ENCODE results near the gene MVB12B.
A peak's percentile ranks its signal among the peaks of the same experiment; 100 is the strongest.

The MVB12B gene

GRCh38 chr9:126499005-126499910, 172.6 kb downstream of the MVB12B start:
- H3K4me3 ChIP-seq (ENCODE audit: low read length): peak overlapping the region; percentile 58
- DNase-seq (ENCODE audit: low read depth): peak; percentile 11
- TF ChIP-seq CTCF (conservative IDR thresholded peaks at IDR 0.05; ENCODE audit: low read length): peak; percentile 76

GRCh38 chr9:126499911-126500599, 173.4 kb downstream of the MVB12B start:
- no peak for DNase-seq (ENCODE audit: low read depth)
- TF ChIP-seq CTCF (conservative IDR thresholded peaks at IDR 0.05; ENCODE audit: low read length): no peak
- H3K4me3 ChIP-seq (ENCODE audit: low read length): no peak overlapping the region; the same call in 1 of the 2 replicates

DNA sequence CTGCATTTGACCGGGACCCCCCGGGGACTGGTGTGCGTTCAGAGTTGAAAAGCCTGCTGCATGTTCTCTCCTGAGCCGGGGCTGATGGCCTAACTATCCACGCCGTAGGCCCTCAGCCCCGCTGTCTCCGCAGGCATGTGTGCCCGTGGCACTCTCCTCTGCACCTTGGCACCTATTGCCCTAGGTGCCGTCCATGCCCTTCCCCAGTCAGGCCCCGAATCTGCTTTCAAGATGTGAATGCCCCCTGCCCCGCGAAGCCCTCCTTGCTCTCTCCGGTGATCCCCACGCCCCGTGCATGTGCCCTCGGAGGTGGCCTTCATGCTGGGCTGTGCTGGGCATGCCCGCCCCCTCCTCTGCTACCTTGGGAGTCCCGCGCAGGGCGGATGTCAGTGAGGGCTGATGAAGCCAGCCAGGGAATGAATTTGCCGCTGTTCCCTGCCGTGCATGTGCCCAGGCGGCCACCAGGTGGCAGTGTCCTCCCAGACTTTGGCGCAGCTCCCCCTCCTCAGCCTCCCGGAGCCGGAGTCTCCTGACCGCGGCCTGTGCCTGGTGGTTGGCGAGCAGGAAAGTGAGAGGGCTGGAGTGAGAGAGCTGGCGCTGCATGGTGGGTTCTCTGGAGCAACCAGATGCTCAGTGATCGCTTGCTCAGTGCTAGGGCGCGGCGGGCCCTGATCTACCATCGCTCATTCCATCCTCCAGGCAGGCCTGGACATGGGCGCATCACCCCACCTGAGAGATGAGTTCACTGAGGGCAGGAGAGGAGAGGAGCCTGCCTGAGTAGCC, 174.2 kb downstream of the MVB12B start:
- H3K4me3 ChIP-seq (ENCODE audit: low read length): no peak overlapping the region
- DNase-seq (ENCODE audit: low read depth): peak; percentile 61
- TF ChIP-seq CTCF (conservative IDR thresholded peaks at IDR 0.05; ENCODE audit: low read length): peak; percentile 83

GRCh38 chr9:126501383-126502331, 175.0 kb downstream of the MVB12B start:
- H3K4me3 ChIP-seq (ENCODE audit: low read length): no peak overlapping the region
- no peak for TF ChIP-seq CTCF (conservative IDR thresholded peaks at IDR 0.05; ENCODE audit: low read length)
- no peak for DNase-seq (ENCODE audit: low read depth)

DNA sequence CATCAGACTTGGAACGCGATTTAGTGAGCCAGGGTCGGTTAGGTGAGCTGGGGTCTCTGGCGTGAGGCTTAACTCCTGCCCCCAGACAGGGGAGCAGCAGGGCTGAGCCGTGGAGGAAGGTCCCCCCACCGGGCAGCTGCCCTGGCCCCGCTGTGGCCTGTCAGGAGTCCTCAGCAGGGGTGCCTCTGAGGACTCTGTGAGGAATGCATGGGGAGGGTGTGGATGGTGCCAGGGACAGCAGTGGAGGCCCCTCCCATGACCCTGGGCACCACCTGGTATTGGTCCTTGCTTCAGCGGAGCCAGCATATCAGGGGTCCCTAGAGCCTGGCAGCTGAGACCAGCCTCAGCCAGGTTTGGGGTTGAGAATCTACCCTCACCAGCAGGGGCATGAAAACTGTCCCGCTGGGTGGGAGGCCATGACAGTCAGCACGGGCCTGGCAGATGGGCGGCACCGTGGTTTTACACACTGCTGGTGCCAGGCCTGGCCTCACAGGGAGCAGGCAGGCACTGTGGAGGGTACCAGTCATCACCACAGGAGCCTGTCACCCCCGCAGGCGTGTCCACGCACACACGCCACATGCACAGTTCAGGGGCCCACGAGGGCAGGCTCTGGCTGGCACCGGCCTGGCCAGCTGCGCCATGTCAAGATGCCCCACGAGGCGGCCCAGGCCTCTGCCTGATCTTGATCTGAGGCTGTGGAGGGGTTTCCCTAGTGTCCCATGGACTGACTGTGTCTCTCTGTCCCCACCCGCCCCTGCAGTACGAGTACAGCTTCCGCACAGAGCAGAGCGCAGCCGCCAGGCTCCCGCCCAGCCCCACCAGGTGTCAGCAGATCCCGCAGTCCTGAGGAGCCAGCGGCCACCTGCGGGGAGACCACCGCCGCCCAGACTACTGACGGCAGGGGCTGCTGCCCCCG, 176.0 kb downstream of the MVB12B start:
- H3K4me3 ChIP-seq (ENCODE audit: low read length): no peak overlapping the region
- no peak for TF ChIP-seq CTCF (conservative IDR thresholded peaks at IDR 0.05; ENCODE audit: low read length)
- no peak for DNase-seq (ENCODE audit: low read depth)

Measured in AG10803 (cell line).